ENCODE results near the gene SLIT2.

The SLIT2 gene

GRCh38 chr4:20251796-20252655 lies at the start of gene SLIT2:
SLIT2 (plus strand) TSS chr4:20251905; CDS start chr4:20253816, 1,911 bp downstream.
- peak; percentile 93 for DNase-seq

GRCh38 chr4:20203508-20203907 lies 48.2 kb upstream of the SLIT2 start:
- DNase-seq: no peak

GRCh38 chr4:20217521-20217920 lies 34.2 kb upstream of the SLIT2 start:
- DNase-seq: no peak

GRCh38 chr4:20217951-20218350 lies 33.8 kb upstream of the SLIT2 start:
- DNase-seq: no peak

- DNase-seq: no peak
These were observed 32.2 kb upstream of the SLIT2 start for GRCh38 chr4:20219521-20219920.

- no peak for DNase-seq
These were observed 13.7 kb upstream of the SLIT2 start for GRCh38 chr4:20237894-20238537.

- DNase-seq: no peak
These were observed 3.5 kb upstream of the SLIT2 start for GRCh38 chr4:20248155-20248558.

- no peak for DNase-seq
These were observed 2.4 kb upstream of the SLIT2 start for GRCh38 chr4:20249333-20249732.

- no peak for DNase-seq
These were observed 492 bp upstream of the SLIT2 start for GRCh38 chr4:20251031-20251795.

- DNase-seq: peak; percentile 71
These were observed 1.1 kb downstream of the SLIT2 start for GRCh38 chr4:20252656-20253282.

- no peak for DNase-seq
These were observed 1.6 kb downstream of the SLIT2 start for GRCh38 chr4:20253283-20253734.

GRCh38 chr4:20253735-20254409 lies 2.2 kb downstream of the SLIT2 start:
- DNase-seq: peak; percentile 74

GRCh38 chr4:20254511-20255250 lies 3.0 kb downstream of the SLIT2 start:
- peak; percentile 71 for DNase-seq

GRCh38 chr4:20255251-20255586 lies 3.5 kb downstream of the SLIT2 start:
- DNase-seq: peak; percentile 48

GRCh38 chr4:20255823-20256222 lies 4.1 kb downstream of the SLIT2 start:
- no peak for DNase-seq

- DNase-seq: no peak
These were observed 4.7 kb downstream of the SLIT2 start for GRCh38 chr4:20256381-20256881.

- DNase-seq: no peak
These were observed 8.0 kb downstream of the SLIT2 start for GRCh38 chr4:20259707-20260106.

- DNase-seq: no peak
These were observed 9.1 kb downstream of the SLIT2 start for GRCh38 chr4:20260821-20261220.

GRCh38 chr4:20262221-20262620 lies 10.5 kb downstream of the SLIT2 start:
- DNase-seq: no peak

GRCh38 chr4:20264688-20265087 lies 13.0 kb downstream of the SLIT2 start:
- no peak for DNase-seq

GRCh38 chr4:20265726-20266125 lies 14.0 kb downstream of the SLIT2 start:
- no peak for DNase-seq
